ENCODE data around the gene PIGX. TPM values are rescaled to one million over a fixed set of nuclear protein-coding genes. Genes with fewer than 3 reads are reported as not detected.

PIGX gene
- polyA plus RNA-seq, 1 donor from 2014 or later, result 116 TPM

DNA sequence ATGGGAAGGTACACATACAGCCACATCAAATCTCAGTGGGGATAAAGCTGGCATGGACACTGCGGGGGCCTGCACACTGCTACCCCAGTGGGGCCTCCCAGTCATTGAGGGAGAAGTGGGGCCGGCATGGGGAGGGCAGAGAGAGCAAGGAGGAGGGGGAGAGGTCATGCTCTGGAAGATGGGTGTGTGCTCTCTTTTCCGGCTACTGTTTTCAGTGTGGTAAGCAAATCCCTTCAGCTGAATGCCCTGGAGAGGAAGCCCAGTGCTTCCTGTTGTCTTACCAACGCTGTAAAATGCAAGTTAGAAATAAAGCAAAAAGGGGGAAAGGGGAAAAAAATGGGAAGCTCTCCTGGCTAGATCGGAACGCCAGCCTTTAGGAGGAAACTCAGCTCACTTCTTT, 41.8 kb upstream of the PIGX start:
- Histone ChIP-seq H3K9me2 (ENCODE audit: insufficient read depth, low read length) (no peaks in the 10 kb centered on the region), H3K9me3 (ENCODE audit: low read length) (no peaks in the 10 kb centered on the region), H3K4me3 (ENCODE audit: low read length) (no peak overlapping the region), H3K36me3 (ENCODE audit: insufficient read depth, low read length) (no peaks in the 10 kb centered on the region), H3K27me3 (ENCODE audit: insufficient read depth, low read depth, low read length) (no peaks in the 10 kb centered on the region), H4K20me1 (ENCODE audit: insufficient read depth) (no peaks in the 10 kb centered on the region), H3K4me2 (ENCODE audit: low read length) (no peak overlapping the region), H3K9ac (ENCODE audit: low read length) (no peak overlapping the region), H3K79me2 (replicated peaks; ENCODE audit: insufficient read depth, low read length) (no peaks in the 10 kb centered on the region), H3F3A (ENCODE audit: insufficient read depth, low read length, poor library complexity, severe bottlenecking) (no peaks in the 10 kb centered on the region), H3K27ac (ENCODE audit: low read length) (no peak overlapping the region), H2AFZ (ENCODE audit: low read depth, low read length) (no peak overlapping the region)
- TF ChIP-seq EZH2 (IDR thresholded peaks at IDR 0.05; ENCODE audit: borderline replicate concordance, insufficient read depth, low read length, poor library complexity, severe bottlenecking) (no peak), POLR2AphosphoS5 (IDR thresholded peaks at IDR 0.05) (no peak), TAF1 (IDR thresholded peaks at IDR 0.05; ENCODE audit: low read depth) (no peak), RAD21 (conservative IDR thresholded peaks at IDR 0.05) (no peak)
- TF ChIP-seq, protein P1, sequence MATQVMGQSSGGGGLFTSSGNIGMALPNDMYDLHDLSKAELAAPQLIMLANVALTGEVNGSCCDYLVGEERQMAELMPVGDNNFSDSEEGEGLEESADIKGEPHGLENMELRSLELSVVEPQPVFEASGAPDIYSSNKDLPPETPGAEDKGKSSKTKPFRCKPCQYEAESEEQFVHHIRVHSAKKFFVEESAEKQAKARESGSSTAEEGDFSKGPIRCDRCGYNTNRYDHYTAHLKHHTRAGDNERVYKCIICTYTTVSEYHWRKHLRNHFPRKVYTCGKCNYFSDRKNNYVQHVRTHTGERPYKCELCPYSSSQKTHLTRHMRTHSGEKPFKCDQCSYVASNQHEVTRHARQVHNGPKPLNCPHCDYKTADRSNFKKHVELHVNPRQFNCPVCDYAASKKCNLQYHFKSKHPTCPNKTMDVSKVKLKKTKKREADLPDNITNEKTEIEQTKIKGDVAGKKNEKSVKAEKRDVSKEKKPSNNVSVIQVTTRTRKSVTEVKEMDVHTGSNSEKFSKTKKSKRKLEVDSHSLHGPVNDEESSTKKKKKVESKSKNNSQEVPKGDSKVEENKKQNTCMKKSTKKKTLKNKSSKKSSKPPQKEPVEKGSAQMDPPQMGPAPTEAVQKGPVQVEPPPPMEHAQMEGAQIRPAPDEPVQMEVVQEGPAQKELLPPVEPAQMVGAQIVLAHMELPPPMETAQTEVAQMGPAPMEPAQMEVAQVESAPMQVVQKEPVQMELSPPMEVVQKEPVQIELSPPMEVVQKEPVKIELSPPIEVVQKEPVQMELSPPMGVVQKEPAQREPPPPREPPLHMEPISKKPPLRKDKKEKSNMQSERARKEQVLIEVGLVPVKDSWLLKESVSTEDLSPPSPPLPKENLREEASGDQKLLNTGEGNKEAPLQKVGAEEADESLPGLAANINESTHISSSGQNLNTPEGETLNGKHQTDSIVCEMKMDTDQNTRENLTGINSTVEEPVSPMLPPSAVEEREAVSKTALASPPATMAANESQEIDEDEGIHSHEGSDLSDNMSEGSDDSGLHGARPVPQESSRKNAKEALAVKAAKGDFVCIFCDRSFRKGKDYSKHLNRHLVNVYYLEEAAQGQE (IDR thresholded peaks at IDR 0.05; ENCODE audit: borderline replicate concordance), result no peak

DNA sequence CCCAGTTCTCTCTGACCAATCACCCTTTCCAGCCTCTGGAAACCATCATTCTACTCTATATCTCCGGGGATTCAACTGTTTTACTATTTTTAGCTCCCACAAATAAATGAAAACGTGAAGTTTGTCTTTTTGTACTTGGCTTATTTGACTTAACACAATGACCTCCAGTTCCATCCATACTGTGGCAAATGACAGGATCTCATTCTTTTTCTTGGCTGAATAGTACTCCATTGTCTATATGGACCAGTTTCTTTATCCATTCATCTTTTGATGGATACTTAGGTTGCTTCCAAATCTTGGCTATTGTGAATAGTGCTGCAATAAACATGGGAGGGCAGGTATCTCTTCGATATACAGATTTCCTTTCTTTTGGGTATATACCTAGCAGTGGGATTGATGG, 38.5 kb upstream of the PIGX start:
- no peaks in the 10 kb centered on the region for H3K79me2 ChIP-seq (replicated peaks; ENCODE audit: insufficient read depth, low read length)
- H3K4me2 ChIP-seq (ENCODE audit: low read length), result no peak overlapping the region
- TF ChIP-seq, protein P1 (IDR thresholded peaks at IDR 0.05; ENCODE audit: borderline replicate concordance), result no peak
- TF ChIP-seq SMC3 (conservative IDR thresholded peaks at IDR 0.05; ENCODE audit: poor library complexity) (no peak), MXI1 (conservative IDR thresholded peaks at IDR 0.05; ENCODE audit: poor library complexity, severe bottlenecking) (no peak), EZH2 (IDR thresholded peaks at IDR 0.05; ENCODE audit: borderline replicate concordance, insufficient read depth, low read length, poor library complexity, severe bottlenecking) (no peak), EP300 (conservative IDR thresholded peaks at IDR 0.05; ENCODE audit: poor library complexity, severe bottlenecking) (no peak), RAD21 (conservative IDR thresholded peaks at IDR 0.05) (no peak), POLR2AphosphoS5 (IDR thresholded peaks at IDR 0.05) (no peak), TAF1 (IDR thresholded peaks at IDR 0.05; ENCODE audit: low read depth) (no peak)
- TF ChIP-seq, protein P2, sequence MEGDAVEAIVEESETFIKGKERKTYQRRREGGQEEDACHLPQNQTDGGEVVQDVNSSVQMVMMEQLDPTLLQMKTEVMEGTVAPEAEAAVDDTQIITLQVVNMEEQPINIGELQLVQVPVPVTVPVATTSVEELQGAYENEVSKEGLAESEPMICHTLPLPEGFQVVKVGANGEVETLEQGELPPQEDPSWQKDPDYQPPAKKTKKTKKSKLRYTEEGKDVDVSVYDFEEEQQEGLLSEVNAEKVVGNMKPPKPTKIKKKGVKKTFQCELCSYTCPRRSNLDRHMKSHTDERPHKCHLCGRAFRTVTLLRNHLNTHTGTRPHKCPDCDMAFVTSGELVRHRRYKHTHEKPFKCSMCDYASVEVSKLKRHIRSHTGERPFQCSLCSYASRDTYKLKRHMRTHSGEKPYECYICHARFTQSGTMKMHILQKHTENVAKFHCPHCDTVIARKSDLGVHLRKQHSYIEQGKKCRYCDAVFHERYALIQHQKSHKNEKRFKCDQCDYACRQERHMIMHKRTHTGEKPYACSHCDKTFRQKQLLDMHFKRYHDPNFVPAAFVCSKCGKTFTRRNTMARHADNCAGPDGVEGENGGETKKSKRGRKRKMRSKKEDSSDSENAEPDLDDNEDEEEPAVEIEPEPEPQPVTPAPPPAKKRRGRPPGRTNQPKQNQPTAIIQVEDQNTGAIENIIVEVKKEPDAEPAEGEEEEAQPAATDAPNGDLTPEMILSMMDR (IDR thresholded peaks at IDR 0.05; ENCODE audit: poor library complexity, severe bottlenecking), result no peak
- no peaks in the 10 kb centered on the region for H3K36me3 ChIP-seq (ENCODE audit: insufficient read depth, low read length)
- H3F3A ChIP-seq (ENCODE audit: insufficient read depth, low read length, poor library complexity, severe bottlenecking), result no peaks in the 10 kb centered on the region
- H3K4me3 ChIP-seq (ENCODE audit: low read length), result no peak overlapping the region
- no peak overlapping the region for H3K9ac ChIP-seq (ENCODE audit: low read length)
- H2AFZ ChIP-seq (ENCODE audit: low read depth, low read length), result no peak overlapping the region
- H3K27ac ChIP-seq (ENCODE audit: low read length), result no peak overlapping the region
- no peaks in the 10 kb centered on the region for H3K9me2 ChIP-seq (ENCODE audit: insufficient read depth, low read length)
- no peaks in the 10 kb centered on the region for H4K20me1 ChIP-seq (ENCODE audit: insufficient read depth)
- no peaks in the 10 kb centered on the region for H3K9me3 ChIP-seq (ENCODE audit: low read length)
- H3K27me3 ChIP-seq (ENCODE audit: insufficient read depth, low read depth, low read length), result no peaks in the 10 kb centered on the region

Data from neural cell (in vitro differentiated cells).